PFSK-1 (cell line): Measurements from ENCODE around the gene FAM3C.

Experiments
- POLR2AphosphoS5 ChIP-seq: IDR thresholded peaks from 2 replicates; pipeline ENCODE4 v1.6.1; 2012; ENCODE audit warnings: low read depth, mild to moderate bottlenecking, control low read depth, low read length, moderate library complexity
- SIN3A ChIP-seq: IDR thresholded peaks from 2 replicates; pipeline ENCODE4 v1.6.1; 2012; ENCODE audit warnings: mild to moderate bottlenecking, low read length, moderate library complexity, borderline replicate concordance; ENCODE audit not compliant: insufficient read depth
- TF ChIP-seq, protein P1 (sequence below), 2 experiments: IDR thresholded peaks; 2 replicates each; pipeline versions ENCODE4 v1.6.1 to v1.8.0; 2011 to 2012; ENCODE audit warnings: low read depth in 2 of 2, low read length in 2 of 2, control low read depth in 1 of 2, inconsistent platforms in 1 of 2, mild to moderate bottlenecking in 1 of 2, moderate library complexity in 1 of 2; ENCODE audit not compliant: insufficient read depth in 1 of 2

DNA sequence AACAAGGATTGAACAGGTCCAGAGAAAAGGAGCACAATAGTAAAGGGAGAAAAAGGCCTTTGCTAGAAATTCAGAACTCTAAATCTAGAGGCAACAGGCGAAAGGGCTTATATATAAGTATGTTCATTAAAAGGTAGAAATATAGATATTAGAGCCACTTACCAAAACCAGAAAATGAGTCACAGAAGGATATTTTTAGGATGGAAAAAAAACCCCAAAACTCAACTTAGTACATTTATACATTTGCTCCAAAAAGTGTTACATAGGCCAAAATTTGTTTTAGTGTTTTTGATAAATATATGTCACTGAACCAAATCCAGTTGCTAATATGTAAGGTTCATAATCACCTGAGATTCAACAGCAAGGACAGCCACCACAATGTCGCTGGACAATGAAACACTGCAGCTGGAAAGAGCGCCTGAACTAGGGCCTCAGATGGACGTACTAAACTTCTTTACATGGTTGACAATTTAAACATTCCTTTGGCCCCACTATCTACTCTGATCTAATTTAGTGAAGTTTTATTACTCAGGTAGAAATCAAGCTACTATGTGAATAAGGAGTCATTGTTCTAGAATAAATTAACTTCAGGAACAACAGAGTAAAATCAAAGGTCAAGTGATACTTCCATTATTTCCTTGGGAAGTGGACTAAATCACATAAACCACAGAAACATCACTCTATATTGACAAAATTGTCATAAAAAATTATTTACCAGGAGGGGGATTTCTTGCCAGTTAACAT, 10.9 kb downstream of the FAM3C start:
- no peak for TF ChIP-seq POLR2AphosphoS5
- no peak for TF ChIP-seq SIN3A
- TF ChIP-seq, protein P1, sequence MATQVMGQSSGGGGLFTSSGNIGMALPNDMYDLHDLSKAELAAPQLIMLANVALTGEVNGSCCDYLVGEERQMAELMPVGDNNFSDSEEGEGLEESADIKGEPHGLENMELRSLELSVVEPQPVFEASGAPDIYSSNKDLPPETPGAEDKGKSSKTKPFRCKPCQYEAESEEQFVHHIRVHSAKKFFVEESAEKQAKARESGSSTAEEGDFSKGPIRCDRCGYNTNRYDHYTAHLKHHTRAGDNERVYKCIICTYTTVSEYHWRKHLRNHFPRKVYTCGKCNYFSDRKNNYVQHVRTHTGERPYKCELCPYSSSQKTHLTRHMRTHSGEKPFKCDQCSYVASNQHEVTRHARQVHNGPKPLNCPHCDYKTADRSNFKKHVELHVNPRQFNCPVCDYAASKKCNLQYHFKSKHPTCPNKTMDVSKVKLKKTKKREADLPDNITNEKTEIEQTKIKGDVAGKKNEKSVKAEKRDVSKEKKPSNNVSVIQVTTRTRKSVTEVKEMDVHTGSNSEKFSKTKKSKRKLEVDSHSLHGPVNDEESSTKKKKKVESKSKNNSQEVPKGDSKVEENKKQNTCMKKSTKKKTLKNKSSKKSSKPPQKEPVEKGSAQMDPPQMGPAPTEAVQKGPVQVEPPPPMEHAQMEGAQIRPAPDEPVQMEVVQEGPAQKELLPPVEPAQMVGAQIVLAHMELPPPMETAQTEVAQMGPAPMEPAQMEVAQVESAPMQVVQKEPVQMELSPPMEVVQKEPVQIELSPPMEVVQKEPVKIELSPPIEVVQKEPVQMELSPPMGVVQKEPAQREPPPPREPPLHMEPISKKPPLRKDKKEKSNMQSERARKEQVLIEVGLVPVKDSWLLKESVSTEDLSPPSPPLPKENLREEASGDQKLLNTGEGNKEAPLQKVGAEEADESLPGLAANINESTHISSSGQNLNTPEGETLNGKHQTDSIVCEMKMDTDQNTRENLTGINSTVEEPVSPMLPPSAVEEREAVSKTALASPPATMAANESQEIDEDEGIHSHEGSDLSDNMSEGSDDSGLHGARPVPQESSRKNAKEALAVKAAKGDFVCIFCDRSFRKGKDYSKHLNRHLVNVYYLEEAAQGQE (IDR thresholded peaks at IDR 0.05; ENCODE audit: insufficient read depth in 1 of 2, low read depth in 2 of 2, low read length in 2 of 2): no peak
